Measurements from ENCODE around the gene CACNA1C.

Gene CACNA1C

DNA sequence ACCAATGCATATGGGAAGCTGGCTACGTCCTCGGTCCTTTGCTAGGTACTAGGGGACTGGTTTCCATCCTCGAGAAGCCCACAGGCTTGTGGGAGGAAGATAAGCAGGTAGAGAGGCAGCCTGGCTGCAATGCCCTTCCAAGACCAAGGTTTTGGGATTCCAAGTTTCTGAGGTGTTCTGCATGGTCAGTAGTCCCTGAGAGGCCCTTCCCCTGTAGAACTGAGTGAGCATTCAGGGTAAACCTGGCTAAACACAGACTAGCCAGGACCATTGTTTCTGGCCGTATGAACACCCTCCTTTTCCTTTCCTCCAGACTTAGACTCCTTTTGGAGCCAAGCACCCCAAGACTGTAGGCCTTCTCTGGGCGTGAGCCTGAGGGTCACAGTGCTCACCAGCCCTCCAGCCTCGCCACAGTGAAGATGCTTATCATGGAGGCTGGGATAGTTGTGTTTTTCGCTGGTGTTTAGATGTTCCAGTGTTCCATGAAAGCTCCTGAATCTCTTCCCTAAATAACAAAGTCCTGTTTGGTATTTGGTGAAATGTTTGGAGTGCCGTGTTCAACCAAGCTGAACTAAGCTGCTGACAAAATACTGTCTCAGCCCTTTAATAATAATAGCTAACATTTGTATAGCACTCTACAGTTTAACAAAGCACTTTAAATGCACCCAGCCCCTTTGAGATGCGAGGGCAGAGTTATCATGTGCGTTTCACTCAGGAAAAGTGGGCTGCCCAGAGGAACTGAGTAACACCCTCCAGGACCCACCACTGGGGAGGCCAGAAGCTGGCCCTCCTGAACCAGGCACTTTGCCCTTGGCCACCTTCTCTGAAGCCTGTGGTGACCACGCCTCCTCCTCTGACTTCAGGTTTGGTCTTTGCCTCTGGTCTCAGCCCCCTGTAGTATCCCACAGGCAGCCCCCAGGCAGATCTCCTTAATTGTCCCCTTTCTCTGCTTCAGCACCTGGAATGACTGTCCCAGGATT lies 284.5 kb downstream of the CACNA1C start:
- DNase-seq (ENCODE audit: low read depth, low spot score): no peak

DNA sequence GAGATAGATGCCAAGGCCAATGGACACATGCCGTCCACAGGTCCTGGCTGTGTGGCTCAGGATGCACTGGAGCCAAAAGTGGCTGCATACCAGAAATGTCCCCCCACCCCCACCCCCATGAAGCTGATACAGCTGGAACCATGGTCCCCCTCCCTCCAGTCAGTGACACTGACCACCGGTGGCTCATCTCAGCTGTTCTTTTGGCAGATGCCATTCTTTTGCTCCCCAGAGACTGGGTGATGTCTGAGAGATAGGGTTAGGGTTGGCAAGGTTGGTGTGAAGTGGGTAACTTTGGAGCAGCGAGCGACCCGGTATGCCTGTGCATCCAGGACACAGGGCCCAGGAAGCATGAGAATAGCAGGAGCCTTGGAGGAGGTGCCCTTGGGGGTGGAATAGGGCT lies 285.6 kb downstream of the CACNA1C start:
- DNase-seq (ENCODE audit: low read depth, low spot score): no peak

DNA sequence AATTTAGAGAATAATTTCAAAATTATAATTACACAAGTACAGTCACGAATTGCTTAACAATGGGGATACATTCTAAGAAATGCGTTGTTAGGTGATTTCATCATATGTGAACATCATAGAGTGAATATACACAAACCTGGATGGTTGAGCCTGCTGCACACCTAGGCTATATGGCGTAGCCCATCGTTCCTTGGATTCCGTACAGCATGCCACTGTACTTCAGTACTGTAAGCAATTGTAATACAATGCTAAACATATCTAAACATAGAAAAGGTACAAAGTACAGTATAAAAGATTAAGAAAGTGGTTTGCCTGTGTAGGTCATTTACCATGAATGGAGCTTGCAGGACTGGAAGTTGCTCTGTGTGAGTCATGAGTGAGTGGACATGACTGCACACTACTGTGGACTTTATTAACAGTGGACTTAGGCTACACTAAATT lies 286.2 kb downstream of the CACNA1C start:
- DNase-seq (ENCODE audit: low read depth, low spot score): no peak

DNA sequence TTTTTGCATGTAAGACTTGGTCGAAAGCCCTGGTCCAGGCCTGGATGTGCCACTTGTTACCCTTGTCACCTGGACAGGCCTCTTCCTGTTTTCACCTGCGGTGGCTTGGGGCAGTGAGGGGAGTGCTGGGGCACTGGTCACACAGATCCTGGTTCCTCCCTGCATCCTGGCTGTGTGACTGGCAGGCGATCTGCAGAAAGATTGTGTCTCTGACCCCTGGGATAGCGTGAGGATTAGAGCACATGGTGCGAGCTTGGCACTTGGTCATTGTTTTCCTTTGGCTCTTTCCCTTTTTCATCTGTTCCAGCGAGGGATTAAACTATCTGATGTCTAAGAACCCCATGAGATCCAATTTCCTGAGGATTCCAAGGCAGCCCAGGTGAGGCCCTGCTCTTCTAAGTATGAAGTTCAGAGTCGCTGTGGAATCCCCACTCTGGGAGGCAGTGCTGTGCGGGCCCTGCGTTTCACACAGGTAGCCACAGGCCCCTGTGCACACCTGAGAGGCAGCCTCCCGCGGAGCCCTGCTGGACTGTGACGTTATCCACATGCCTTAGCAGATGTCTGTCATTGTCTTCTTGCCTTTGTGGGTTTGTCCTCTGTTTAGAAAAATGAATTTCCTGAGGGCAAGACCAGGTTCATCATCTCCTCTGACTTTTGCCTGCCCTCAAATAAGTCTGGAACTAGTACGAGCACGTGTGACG lies 288.4 kb downstream of the CACNA1C start:
- no peak for DNase-seq (ENCODE audit: low read depth, low spot score)

DNA sequence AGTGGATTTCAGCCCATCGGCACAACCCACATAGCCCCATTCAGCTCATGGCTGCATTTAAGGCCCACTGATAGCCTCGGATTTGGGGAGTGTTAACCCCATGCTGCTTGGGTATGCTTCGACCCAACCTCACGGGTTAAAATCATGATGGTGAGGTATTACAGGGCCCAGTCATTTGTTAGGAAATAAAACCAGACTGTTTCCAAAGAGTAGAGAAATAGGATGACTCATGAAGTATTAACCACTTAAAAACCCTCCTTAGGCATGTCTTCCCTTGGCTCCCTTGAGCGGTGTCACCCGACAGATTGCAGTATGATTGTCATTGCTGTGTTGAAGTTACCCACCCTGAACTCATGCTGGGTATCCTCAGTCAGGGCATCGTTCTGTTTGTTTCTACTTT lies 289.1 kb downstream of the CACNA1C start:
- no peak for DNase-seq (ENCODE audit: low read depth, low spot score)

DNA sequence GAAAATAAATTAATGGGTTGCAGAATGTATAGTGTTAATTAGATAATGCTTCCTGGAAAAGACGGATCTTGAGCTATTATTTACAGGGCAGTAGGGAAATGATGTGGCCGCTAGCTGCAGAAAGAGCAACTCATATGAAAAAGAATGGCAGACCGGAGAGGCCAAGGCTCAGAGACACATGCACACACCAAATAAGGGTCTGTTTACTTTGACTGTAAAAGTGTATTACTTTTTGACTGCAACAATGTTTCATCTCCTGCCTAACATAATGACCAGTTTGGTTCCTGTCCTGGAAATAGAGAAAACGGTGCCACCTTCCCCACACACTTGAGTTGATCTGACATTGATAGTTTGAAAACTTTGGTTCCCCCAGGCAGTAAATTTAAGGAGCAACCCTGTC lies 290.9 kb downstream of the CACNA1C start:
- no peak for DNase-seq (ENCODE audit: low read depth, low spot score)

DNA sequence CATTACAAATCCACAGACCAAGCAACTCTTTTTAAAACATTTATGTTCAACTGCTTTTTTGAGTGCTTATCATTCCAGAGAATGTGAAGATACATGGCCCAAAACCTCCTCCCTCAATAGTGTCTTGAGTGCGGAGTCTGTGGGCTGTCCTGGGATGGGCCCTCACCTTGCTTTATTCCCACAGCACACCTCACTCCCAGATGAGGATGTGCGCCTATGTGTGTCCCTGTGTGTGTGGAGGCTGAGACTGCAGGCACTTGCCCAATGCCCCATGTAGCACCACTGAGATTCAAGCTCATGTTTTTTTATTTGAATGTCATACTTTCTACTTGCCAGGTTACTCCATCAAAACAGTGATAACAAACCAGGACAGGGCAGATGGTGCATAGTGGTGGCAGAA lies 291.7 kb downstream of the CACNA1C start:
- DNase-seq (ENCODE audit: low read depth, low spot score): no peak

DNA sequence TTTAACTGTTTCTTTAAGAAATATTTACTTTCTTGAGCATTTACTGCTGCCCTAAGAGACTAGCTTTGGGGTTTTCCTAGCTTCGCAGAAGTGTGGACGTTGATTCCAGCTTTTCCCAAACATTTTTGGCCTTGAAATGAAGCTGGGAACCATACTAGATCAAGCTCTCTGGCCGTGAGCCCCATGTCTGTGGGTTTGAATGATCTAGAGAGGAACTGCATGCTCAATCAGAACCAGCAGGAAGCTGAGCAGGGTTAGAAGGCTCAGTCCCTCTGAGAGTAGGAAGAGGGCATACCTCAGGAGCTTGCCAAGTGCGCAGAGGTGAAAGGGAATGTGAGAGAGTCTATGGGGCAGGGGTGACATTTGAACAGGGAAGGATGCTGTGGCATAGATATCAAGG lies 292.1 kb downstream of the CACNA1C start:
- DNase-seq (ENCODE audit: low read depth, low spot score): no peak

DNA sequence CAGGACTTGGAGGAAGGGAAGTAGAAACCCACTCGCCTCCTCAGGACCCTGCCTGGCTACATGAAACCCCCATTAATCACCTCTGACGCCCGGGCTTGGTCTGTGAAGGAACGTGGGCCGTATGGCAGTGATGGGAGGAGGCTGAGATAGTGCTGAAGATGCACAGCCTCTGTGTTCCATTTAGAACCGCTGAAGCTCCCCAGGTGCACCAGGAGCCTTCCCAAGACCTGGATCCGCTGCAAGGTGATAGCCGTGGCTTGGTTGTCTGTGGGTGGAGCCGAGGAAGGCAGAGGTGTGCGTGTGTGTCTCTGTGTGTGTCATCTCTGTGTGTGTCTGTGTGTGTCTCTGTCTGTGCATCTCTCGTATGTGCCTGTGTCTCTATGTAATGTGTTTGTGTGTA lies 293.1 kb downstream of the CACNA1C start:
- DNase-seq (ENCODE audit: low read depth, low spot score): no peak

DNA sequence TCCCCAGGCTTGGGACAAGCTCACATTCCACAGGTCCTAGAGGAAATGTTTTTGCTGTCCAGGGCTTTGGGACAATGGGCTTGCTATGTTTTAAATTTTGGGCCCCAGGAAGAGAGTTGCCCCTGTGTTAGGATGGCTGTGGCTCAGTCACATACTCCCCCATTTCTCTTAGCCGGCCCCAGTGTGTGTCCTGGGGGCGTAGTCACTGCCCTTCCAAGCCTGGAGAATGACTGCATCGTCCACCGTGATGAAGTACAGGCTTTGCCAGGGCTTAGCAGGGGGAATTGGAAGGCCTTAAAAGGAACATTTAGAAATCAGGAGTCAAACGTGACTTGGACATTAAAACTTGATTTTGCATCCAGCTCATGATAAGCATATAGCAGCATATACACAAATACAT lies 293.6 kb downstream of the CACNA1C start:
- DNase-seq (ENCODE audit: low read depth, low spot score): no peak

DNA sequence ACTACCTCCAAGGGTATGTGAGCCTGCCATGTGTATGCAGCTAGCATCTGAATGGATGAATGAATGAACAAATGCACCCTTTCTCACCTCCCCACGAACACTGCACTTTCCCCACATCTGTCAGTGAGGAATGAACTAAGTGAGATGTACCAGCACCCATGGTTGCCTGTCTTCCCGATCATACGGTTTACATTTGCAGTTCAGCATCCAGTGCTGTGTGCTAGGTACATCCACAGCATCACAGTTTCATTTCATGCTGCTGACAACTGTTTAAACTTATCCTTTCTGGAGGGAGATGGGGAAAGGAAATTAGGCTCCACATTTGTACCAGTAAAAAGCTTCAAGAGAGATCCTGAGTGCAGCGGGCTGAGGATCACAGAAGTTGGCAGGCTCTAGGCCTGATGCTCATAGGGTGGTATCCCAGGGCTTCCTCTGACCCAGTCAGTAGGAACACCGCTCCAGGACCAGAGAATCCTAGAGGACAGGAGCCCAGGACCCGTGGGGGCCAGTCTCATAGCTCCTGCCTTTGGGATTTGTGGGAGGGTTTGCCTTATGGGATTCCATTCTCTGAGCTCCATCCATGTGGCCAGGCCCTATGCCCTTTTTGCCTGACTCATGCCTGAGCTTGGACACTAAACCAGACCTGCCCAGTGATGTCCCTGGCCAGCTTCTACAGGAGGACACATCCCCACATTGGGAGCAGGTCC lies 294.5 kb downstream of the CACNA1C start:
- DNase-seq (ENCODE audit: low read depth, low spot score): no peak

DNA sequence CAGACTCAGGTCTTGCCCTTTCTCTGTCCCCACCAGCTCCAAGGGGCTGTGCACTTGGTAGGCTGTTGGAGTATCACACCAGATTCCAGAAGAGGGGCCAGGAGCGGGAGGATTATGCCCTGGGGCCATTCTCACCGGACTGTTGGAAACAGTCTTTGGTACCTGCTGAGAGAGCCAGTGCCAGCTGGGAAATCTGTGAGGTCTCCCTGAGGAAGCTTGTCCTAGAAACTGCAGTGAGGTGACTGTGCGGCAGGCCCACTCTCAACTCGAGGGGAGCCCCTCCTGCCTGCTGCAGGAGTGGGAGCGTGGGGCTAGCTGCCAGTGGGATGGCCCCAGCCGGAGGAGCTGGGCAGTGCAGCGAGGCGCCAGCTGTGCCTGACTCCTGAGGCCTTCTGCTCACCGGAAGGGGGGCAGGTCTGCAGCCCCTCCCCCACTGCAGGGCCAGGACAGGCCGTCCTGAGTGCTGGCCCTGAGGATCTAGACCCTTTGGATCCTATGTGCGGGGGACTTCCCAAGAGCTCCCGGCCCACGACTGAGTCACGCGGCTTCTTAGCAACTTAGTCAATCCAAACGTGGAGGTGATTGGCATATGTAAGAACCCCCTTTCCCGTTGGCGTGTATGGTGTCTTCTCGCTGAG lies 295.2 kb downstream of the CACNA1C start:
- no peak for DNase-seq (ENCODE audit: low read depth, low spot score)

DNA sequence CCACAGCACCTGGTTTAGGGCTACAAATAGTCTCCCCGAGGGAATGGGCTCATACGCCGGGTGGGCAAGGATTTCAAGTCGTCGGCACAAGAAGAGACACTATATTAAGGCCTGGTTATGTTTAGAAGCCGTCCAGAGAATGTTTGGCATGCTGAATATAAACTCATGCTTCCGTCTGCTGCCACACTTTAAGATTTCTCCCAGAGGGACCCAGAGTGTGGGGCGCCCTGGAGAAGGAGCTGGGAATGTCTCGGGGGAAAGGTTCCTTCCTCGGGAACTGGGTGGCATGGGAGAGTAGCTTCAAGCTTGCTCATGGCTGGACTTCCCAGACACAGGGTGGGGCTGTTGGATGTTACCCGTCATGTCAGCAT lies 295.7 kb downstream of the CACNA1C start:
- no peak for DNase-seq (ENCODE audit: low read depth, low spot score)

DNA sequence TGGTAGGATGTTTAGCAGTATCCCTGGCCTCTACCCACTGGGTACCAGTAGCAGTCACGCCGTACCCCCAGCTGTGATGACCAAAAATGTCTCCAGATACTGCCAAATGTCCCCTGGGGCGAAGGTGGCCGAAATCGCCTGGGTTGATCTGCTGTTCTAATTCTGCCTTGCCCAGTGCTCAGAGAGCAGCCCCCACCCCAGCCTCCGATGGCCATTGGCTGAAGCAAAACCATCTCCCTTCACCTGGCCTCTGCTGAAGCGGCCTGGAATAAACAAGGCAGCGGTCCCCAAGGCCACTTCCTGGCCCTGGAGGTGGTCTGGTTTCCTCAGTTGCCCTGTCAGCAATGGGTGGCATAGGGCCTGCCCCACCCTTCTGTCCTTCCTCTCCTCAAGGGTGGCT lies 298.4 kb downstream of the CACNA1C start:
- DNase-seq (ENCODE audit: low read depth, low spot score): no peak

DNA sequence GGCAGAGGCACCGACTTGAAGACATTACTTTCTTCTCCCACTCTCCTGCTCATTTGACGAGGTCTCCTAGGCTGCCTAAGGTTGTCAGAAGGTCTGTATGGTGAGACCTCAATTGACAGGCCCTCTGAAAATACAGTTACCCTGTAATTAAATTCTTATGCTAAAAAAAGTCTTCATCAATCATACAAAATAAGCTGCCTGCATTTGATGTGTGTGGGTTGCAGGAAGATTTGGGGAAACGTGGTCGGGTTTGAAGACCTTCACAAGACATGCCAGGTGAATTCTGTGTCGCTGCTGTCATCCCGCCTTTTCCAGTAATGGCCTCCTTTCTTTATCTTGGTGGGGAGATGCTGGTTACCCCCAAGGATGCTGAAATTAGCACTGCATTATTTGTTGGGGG lies 299.4 kb downstream of the CACNA1C start:
- DNase-seq (ENCODE audit: low read depth, low spot score): no peak

DNA sequence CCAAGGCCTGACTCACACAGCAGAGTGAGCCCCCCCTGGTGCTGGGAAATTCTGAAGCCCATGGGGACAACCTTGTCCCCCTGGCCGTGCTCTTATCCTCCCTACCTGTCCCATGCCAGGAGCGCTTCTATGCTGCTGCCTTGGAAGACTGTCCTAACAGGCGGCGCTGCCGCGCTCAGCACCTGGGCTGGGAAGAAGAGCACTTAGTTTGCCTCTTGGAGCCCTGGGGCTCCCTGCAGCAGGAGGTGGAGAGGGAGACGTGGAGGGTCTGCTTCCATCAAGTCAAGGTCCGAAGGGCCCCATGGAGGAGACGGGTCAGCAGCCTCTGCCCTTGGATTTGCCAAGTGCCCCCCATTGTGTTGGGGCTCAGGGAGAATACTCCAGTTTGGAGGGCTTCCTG lies 300.5 kb downstream of the CACNA1C start:
- DNase-seq (ENCODE audit: low read depth, low spot score): no peak

DNA sequence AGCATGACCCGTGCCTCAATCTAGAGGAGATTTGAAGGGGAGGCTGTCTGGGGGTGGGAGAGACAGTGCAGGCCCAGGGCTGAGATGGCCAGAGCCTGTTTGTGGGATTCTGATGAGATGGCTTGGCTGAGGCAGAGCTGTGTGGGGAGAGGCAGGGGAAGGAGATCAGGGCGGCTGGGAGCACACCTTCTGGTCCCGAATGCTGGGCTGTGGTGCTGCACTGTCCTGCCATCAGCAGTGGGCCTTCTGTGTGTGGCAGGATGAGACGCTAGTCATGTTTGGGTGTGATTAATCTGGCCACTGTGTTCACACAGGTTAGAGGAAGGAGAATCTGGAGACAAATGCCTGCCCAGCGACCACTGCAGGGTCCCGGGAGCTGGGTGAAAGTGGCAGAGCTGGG lies 300.9 kb downstream of the CACNA1C start:
- DNase-seq (ENCODE audit: low read depth, low spot score): no peak

DNA sequence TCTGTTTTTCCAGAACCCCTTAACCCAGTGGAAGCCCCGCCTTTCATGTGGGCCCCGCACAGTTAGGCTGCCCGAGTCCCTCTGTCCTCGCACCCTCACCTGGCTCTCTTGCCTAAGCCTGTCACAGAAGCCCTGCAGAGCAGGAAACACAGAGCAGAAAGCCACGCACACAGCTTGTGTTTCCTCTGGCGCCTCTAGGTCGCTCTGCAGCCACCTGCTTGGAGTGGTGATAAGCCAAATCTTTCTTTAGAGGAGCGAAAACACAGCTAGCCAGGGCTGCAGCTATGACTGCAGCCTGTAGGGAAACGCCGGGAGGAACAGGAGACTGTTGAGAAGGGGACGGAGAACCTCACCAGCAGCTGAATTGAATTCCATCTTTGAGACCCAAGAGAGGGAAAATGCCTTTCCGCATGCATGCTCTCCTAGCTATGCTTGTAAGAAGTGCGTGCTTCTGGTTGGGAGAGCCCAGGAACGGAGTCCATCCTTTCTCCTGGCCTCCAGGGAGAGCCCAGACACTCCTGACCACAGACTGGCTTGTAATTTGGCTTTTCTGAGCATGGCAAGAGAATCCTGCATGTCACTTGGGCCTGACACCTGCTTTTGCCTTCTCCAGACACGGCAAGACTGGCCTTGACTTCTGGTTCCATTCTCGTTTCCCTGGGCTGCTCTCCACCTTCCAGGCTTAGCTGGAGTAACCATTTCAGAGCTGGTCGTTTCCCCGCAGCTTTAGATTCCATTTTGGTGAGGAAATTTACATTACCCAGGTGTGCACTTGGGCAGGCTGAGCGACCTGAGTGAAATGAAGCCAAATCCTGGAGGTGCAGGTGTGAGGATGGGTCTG lies 301.6 kb downstream of the CACNA1C start:
- no peak for DNase-seq (ENCODE audit: low read depth, low spot score)

DNA sequence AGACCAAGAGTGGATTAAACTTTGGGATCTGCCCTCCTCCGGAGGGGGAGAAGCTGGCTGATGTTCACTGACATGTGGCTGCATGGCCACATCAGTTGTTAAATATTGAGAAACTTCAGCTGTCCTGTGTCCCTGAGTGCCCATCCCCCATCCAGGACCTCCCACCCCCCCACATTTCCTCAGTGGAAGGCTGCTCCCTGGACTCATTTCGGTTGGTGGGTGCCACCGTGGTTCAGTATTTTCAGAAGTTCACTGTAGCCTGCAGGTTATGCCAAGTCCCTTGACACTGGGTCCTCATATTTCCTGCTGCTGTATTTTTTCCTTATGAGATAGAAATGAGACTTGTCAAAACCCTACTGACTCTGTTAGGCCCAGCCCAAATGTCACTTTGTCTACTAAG lies 302.4 kb downstream of the CACNA1C start:
- no peak for DNase-seq (ENCODE audit: low read depth, low spot score)

DNA sequence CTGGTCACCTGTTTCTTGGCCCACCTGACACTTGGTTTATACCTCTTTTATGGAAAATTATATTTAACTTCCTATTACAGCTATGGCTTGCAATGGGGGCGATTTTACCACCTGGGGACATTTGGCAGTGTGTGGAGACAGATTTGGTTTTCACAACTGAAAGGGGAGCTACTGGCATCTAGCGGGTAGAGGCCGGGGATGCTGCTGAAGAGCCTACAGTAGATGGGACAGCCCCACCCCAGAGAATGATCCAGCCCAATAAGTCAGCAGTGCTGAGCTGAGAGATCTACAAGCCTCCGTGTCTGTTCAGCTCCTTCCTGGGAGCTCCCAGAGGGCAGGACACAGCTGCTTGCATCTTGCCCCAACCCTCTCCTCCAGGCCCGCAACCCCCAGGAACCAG lies 302.8 kb downstream of the CACNA1C start:
- DNase-seq (ENCODE audit: low read depth, low spot score): no peak

DNA sequence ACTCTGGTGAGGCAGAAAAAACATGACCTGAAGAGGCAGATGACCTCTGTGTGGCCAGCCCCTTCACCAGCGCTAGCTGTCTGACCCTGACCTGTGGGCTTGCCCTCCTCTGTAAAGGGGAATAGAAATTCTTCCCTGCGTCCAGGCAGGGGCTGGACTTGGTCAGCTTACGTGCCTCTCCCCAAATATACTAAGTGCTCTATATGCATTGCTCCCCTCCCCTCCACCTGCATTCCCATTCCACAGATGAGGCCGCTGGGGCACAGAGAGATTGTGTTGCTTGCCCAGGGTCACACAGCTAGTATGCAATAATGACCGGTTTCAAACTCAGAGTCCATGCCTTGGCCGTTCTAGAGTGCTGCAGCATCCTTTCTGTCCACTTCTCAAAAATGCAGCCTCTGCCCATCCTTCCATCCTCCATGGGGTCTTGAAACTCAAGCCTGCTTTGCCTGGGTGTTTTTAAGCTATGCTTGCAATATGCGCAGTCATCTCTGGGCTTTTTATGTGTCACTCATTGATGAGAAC lies 303.9 kb downstream of the CACNA1C start:
- DNase-seq (ENCODE audit: low read depth, low spot score): no peak
